ENCODE measurements around the gene PTK6.

PTK6 gene

DNA sequence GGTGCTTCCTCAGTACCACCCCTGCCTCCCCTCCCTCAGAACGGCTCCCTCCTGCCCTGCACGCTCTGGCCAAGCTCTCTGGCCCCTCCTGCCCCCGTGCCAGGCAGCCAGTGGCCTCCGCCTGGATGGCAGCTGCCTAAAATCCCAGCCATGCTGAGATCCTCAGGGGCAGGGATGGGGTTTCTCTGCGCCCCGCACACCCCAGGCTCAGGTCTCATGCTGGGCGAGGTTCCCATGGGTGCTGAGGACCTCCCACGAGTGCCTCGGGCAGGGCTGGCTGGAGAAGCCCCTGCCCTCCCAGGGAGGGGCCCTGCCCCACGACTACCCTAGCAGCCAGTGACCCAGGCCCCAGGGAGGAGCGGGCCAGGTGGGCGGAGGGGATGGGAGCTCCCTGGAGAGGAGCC, 2.7 kb downstream of the PTK6 start:
- DNase-seq (ENCODE audit: low spot score) = no peak
- TF ChIP-seq, protein P1, sequence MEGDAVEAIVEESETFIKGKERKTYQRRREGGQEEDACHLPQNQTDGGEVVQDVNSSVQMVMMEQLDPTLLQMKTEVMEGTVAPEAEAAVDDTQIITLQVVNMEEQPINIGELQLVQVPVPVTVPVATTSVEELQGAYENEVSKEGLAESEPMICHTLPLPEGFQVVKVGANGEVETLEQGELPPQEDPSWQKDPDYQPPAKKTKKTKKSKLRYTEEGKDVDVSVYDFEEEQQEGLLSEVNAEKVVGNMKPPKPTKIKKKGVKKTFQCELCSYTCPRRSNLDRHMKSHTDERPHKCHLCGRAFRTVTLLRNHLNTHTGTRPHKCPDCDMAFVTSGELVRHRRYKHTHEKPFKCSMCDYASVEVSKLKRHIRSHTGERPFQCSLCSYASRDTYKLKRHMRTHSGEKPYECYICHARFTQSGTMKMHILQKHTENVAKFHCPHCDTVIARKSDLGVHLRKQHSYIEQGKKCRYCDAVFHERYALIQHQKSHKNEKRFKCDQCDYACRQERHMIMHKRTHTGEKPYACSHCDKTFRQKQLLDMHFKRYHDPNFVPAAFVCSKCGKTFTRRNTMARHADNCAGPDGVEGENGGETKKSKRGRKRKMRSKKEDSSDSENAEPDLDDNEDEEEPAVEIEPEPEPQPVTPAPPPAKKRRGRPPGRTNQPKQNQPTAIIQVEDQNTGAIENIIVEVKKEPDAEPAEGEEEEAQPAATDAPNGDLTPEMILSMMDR (IDR thresholded peaks at IDR 0.05; ENCODE audit: borderline replicate concordance, control extremely low read depth, extremely low read depth, insufficient read depth, missing control alignments) = no peak
- in situ Hi-C loops (cut with MboI; ENCODE audit: low sequenced_read_pairs, unreplicated experiment) = loop anchor here (25.0 kb wide), 1 partner anchor 328 kb away; the partner anchor contains the start of genes ABHD16B and TPD52L2

DNA sequence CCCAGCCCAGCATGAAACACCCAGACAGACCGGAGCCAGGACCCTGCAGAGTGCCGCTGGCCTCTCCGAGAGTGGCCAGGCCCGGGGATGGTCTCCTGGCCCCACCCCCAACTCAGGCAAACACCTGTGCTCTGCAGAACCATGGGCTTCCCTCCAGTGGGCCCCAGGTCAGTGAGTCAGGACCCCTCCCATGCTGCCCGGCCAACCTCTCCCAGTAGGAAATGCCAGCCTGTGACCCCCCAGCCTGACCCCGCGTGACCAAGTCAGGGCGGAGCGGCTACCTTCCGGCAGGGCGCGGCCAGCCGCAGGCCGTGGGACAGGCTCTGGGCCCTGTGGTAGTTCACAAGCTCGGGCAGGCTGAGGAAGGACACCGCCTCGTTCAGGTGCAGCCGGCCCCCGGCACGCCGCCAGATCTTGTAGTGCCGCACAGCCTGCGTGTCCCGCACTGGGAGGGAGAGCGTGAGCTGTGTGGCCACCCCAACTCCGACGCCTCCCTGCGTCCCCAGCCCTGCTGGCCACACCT, 3.2 kb downstream of the PTK6 start:
- in situ Hi-C loops (cut with MboI; ENCODE audit: low sequenced_read_pairs, unreplicated experiment) = loop anchor here (25.0 kb wide), 1 partner anchor 328 kb away; the partner anchor contains the start of genes ABHD16B and TPD52L2
- no peak for DNase-seq (ENCODE audit: low spot score)
- TF ChIP-seq, protein P1 (IDR thresholded peaks at IDR 0.05; ENCODE audit: borderline replicate concordance, control extremely low read depth, extremely low read depth, insufficient read depth, missing control alignments) = no peak

DNA sequence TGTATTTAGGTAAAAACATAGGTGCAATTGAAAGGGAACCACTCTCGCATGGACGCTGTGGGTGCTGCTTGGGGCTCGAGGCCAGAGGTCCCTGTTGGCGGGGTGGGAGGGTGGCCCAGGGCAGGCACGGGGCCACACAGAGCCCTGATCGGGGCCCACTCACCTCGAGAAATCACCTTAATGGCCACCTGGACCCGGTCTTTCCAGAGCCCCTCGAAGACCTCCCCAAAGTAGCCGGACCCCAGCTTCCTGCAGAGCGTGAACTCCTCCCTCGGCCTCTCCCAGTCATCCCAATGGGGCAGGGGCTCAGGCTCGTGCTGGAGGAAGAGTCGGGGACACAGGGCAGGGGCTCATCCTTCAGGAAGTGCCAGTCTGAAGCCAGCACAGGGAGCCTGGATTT, 3.8 kb downstream of the PTK6 start:
- in situ Hi-C loops (cut with MboI; ENCODE audit: low sequenced_read_pairs, unreplicated experiment) = loop anchor here (25.0 kb wide), 1 partner anchor 329 kb away; the partner anchor contains the start of genes ABHD16B and TPD52L2
- TF ChIP-seq, protein P1 (IDR thresholded peaks at IDR 0.05; ENCODE audit: borderline replicate concordance, control extremely low read depth, extremely low read depth, insufficient read depth, missing control alignments) = no peak

DNA sequence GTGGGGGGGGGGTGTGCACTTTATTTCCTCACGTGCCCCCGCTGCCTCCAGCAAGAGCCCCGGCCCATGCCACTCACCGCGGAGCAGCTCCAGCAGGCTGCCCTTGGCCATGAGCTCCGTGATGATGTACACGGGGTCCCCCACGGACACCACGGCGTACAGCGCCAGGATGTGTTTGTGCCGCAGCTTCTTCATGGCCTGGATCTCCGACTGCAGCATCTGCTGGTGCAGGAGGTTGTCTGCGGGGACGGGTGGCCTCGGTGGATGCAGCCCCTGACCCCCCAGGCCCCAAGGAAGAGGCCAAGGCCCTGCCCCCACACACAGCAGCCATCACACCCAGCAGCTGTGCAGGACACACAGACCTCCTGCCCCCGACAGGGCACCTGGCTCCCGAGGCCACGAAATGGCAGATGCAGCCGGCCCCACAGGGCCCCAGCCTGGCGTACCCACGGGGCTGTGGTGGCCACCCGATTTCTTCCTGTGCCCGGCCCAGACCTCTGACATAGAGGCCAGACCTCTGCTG, 4.7 kb downstream of the PTK6 start:
- in situ Hi-C loops (cut with MboI; ENCODE audit: low sequenced_read_pairs, unreplicated experiment) = loop anchor here (25.0 kb wide), 1 partner anchor 330 kb away; the partner anchor contains the start of genes ABHD16B and TPD52L2
- TF ChIP-seq, protein P1 (IDR thresholded peaks at IDR 0.05; ENCODE audit: borderline replicate concordance, control extremely low read depth, extremely low read depth, insufficient read depth, missing control alignments) = no peak

More for the DNA sequence above, 3.8 kb downstream of the PTK6 start:
- no peak for DNase-seq (ENCODE audit: low spot score)

DNA sequence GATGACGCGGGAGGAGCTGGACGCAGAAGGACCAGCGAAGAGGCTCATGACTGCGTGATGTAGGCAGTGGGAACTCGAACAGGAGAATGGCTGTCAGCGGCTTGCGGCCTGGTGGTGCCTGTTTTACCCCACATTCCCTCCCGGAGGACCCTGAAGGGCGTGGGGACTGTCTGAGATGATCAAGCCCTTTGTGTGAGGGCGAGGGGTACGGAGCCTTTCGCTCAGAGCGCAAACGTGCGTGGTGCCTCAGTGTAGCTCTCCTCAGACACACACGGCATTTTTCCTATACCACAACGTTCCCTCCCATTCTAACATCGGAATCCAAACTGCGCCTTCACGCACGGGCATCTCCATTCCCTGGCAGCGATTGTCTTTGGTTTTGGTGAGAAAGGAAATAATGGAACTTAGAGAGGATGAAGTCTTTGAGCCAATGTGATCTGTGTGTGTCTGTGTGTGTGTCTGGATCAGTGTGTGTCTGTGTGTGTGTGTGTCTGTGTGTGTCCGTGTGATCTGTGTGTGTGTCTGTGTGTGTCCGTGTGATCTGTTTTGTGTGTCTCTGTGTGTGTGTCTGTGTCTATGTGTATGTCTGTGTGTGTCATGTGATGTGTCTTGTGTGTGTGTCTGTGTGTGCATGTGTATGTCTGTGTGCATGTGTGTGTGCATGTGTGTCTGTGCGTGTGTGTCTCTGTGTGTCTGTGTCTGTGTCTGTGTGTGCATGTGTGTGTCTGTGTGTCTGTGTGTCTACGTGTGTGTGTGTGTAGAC, 5.3 kb downstream of the PTK6 start:
- DNase-seq (ENCODE audit: low spot score) = no peak
- TF ChIP-seq, protein P1 (IDR thresholded peaks at IDR 0.05; ENCODE audit: borderline replicate concordance, control extremely low read depth, extremely low read depth, insufficient read depth, missing control alignments) = no peak
- in situ Hi-C loops (cut with MboI; ENCODE audit: low sequenced_read_pairs, unreplicated experiment) = loop anchor here (25.0 kb wide), 1 partner anchor 330 kb away; the partner anchor contains the start of genes ABHD16B and TPD52L2

More for the DNA sequence above, 4.7 kb downstream of the PTK6 start:
- no peak for DNase-seq (ENCODE audit: low spot score)

DNA sequence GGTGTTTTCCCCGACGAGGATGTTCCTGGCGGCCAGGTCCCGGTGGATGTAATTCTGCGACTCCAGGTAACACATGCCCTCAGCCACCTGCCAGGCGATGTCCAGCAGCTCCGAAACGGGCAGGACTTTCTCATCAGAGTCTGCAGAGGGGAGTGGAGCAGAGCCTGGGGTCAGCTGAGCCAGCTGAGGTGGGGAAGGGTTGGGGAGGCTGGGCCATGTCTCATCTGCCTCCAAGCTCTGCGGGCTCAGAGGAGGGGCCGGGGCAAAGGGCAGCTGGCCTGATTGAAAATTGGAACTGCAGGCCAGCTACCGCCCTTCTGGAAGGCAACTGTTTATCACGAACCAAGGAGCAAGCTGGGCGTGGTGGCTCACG, 6.4 kb downstream of the PTK6 start:
- in situ Hi-C loops (cut with MboI; ENCODE audit: low sequenced_read_pairs, unreplicated experiment) = loop anchor here (25.0 kb wide), 1 partner anchor 332 kb away; the partner anchor contains the start of genes ABHD16B and TPD52L2

More for the DNA sequence above, 6.4 kb downstream of the PTK6 start:
- DNase-seq (ENCODE audit: low spot score) = no peak
- TF ChIP-seq, protein P1 (IDR thresholded peaks at IDR 0.05; ENCODE audit: borderline replicate concordance, control extremely low read depth, extremely low read depth, insufficient read depth, missing control alignments) = no peak
